HCT116 (cell line): Measurements from ENCODE around the gene KCMF1. TPM values are rescaled to one million over a fixed set of nuclear protein-coding genes. Genes with fewer than 3 reads are reported as not detected.

ENCODE experiments used
- ATAC-seq: fragments of 200-7000 bp; cut with Tn5 transposase; 2 replicates; pipeline ENCODE4 v1.9.1; 2020; ENCODE audit warnings: mild to moderate bottlenecking, moderate library complexity
- BruUV-seq: library from RNA; stranded (reverse); fragments of 400-500 nt; replicated peaks from 2 replicates; lab custom pipeline; 2021; lab: Mats Ljungman, UMichigan
- CTCF ChIA-PET: fragments of 300-600 bp; sonication (Branson Sonifier 250); formaldehyde crosslinking; loops from one replicate; lab custom pipeline; 2021; ENCODE audit warnings: antibody characterized with exemption; lab: Charles Lee
- POLR2A ChIA-PET: fragments of 300-600, 350-600 bp; sonication (Branson Sonifier 250); formaldehyde crosslinking; loops from one replicate; lab custom pipeline; 2021; ENCODE audit warnings: antibody characterized with exemption; lab: Charles Lee
- RAD21 ChIA-PET, 2 experiments: fragments of 300-600 bp; sonication (Branson Sonifier 250); formaldehyde crosslinking; loops; one replicate each; lab custom pipeline; 2023; ENCODE audit warnings: low total read pairs in 2 of 2; ENCODE audit not compliant: uncharacterized antibody in 2 of 2, unreplicated experiment in 2 of 2, low non-redundant PET in 1 of 2; lab: Charles Lee
- DNase-seq: peaks from one replicate; pipeline ENCODE4 v3.0.0-alpha.2; 2010; ENCODE audit warnings: low read depth, low spot score
- H2AFZ ChIP-seq: fragments of 200-600 bp; shearing (Covaris generic), sonication (generic); 2 replicates; pipeline ENCODE4 v1.6.1; 2017; ENCODE audit warnings: low read depth, mixed run types, mixed read lengths, antibody characterized with exemption, low read length; ENCODE audit not compliant: poor library complexity, severe bottlenecking
- H3K27ac ChIP-seq: 2 replicates; pipeline ENCODE4 v1.5.1; 2012; ENCODE audit warnings: low read depth, low read length
- H3K27me3 ChIP-seq: fragments of 200-600 bp; sonication (generic); 2 replicates; pipeline ENCODE4 v1.6.1; 2016; ENCODE audit warnings: mixed run types, low read length, mixed read lengths; ENCODE audit not compliant: insufficient read depth
- H3K36me3 ChIP-seq, 2 experiments: fragments of 200-500 bp in 1 of 2; fragments of 200-600 bp in 1 of 2; sonication (Bioruptor generic) in 1 of 2; sonication (generic) in 1 of 2; 2 replicates each; pipeline versions ENCODE4 v1.5.1 to v1.6.1; 2014 to 2016; ENCODE audit warnings: low read length in 2 of 2, inconsistent platforms in 1 of 2, mixed read lengths in 1 of 2, mixed run types in 1 of 2; ENCODE audit not compliant: insufficient read depth in 2 of 2, control insufficient read depth in 1 of 2
- H3K4me1 ChIP-seq, 2 experiments: fragments of 200-600 bp in 1 of 2; sonication (generic) in 1 of 2; 2 replicates each; pipeline versions ENCODE4 v1.5.1 to v1.6.1; 2012 to 2017; ENCODE audit warnings: low read length in 2 of 2, inconsistent platforms in 1 of 2, mild to moderate bottlenecking in 1 of 2, mixed read lengths in 1 of 2, mixed run types in 1 of 2, moderate library complexity in 1 of 2; ENCODE audit not compliant: insufficient read depth in 2 of 2, control insufficient read depth in 1 of 2
- H3K4me2 ChIP-seq: fragments of 200-600 bp; sonication (generic); 2 replicates; pipeline ENCODE4 v1.6.1; 2017; ENCODE audit warnings: mixed run types, low read length, mixed read lengths
- H3K4me3 ChIP-seq, 2 experiments: fragments of 200-600 bp in 1 of 2; sonication (generic) in 1 of 2; replicated peaks in 1 of 2; 2 replicates each; pipeline ENCODE4 v1.5.1; 2011 to 2016; ENCODE audit warnings: low read length in 2 of 2, control low read depth in 1 of 2, low read depth in 1 of 2, mild to moderate bottlenecking in 1 of 2, mixed read lengths in 1 of 2, mixed run types in 1 of 2
- H3K79me2 ChIP-seq: fragments of 200-600 bp; sonication (generic); 2 replicates; pipeline ENCODE4 v1.6.1; 2017; ENCODE audit warnings: mild to moderate bottlenecking, mixed run types, low read length, moderate library complexity, mixed read lengths; ENCODE audit not compliant: insufficient read depth
- H3K9ac ChIP-seq: fragments of 200-600 bp; sonication (generic); 2 replicates; pipeline ENCODE4 v1.6.1; 2016; ENCODE audit warnings: low read length, mixed read lengths
- H3K9me2 ChIP-seq: fragments of 200-600 bp; sonication (generic), shearing (Covaris generic); 2 replicates; pipeline ENCODE4 v1.6.1; 2017; ENCODE audit warnings: mixed run types, mild to moderate bottlenecking, moderate library complexity; ENCODE audit not compliant: insufficient read depth
- H3K9me3 ChIP-seq, 2 experiments: fragments of 200-500 bp in 1 of 2; fragments of 200-600 bp in 1 of 2; sonication (Bioruptor generic) in 1 of 2; sonication (generic) in 1 of 2; 2 replicates each; pipeline ENCODE4 v1.6.1; 2014 to 2017; ENCODE audit warnings: low read length in 2 of 2, mixed read lengths in 2 of 2, inconsistent platforms in 1 of 2, low read depth in 1 of 2, mild to moderate bottlenecking in 1 of 2, mixed run types in 1 of 2, moderate library complexity in 1 of 2; ENCODE audit not compliant: control insufficient read depth in 1 of 2, insufficient read depth in 1 of 2
- H4K20me1 ChIP-seq: fragments of 200-600 bp; sonication (generic), shearing (Covaris generic); 2 replicates; pipeline ENCODE4 v1.6.1; 2017; ENCODE audit warnings: mixed run types, mild to moderate bottlenecking, moderate library complexity; ENCODE audit not compliant: insufficient read depth
- ATF3 ChIP-seq: IDR thresholded peaks from 2 replicates; pipeline ENCODE4 v1.6.1; 2012
- CBX3 ChIP-seq: IDR thresholded peaks from 2 replicates; pipeline ENCODE4 v1.6.1; 2012; ENCODE audit warnings: low read depth
- CTCF ChIP-seq, 3 experiments: fragments of 200-600 bp in 1 of 3; sonication (generic) in 1 of 3; IDR thresholded peaks in 2 of 3; conservative IDR thresholded peaks in 1 of 3; 2 replicates each; pipeline ENCODE4 v1.5.1; 2012 to 2017; ENCODE audit warnings: low read depth in 2 of 3, low read length in 2 of 3, antibody characterized with exemption in 1 of 3, borderline replicate concordance in 1 of 3, control low read depth in 1 of 3, mild to moderate bottlenecking in 1 of 3, mixed read lengths in 1 of 3, mixed run types in 1 of 3, moderate library complexity in 1 of 3; ENCODE audit not compliant: insufficient read depth in 1 of 3
- ELF1 ChIP-seq: IDR thresholded peaks from 2 replicates; pipeline ENCODE4 v1.6.1; 2012; ENCODE audit warnings: low read depth, borderline replicate concordance
- FOSL1 ChIP-seq: IDR thresholded peaks from 2 replicates; pipeline ENCODE4 v1.6.1; 2012; ENCODE audit warnings: low read depth
- MAX ChIP-seq: IDR thresholded peaks from 2 replicates; pipeline ENCODE4 v1.6.1; 2012
- POLR2A ChIP-seq: IDR thresholded peaks from 2 replicates; pipeline ENCODE4 v1.7.0; 2011; ENCODE audit warnings: borderline replicate concordance; ENCODE audit not compliant: insufficient read depth, insufficient read length; ENCODE audit errors: extremely low read depth
- POLR2AphosphoS5 ChIP-seq: IDR thresholded peaks from 2 replicates; pipeline ENCODE4 v1.6.1; 2011; ENCODE audit warnings: mild to moderate bottlenecking, low read depth, low read length, moderate library complexity
- SIN3A ChIP-seq: IDR thresholded peaks from 2 replicates; pipeline ENCODE4 v1.6.1; 2012; ENCODE audit warnings: low read depth
- SP1 ChIP-seq: IDR thresholded peaks from 2 replicates; pipeline ENCODE4 v1.6.1; 2012; ENCODE audit warnings: low read depth
- SRF ChIP-seq: IDR thresholded peaks from 2 replicates; pipeline ENCODE4 v1.6.1; 2012; ENCODE audit warnings: low read depth
- TCF7L2 ChIP-seq: IDR thresholded peaks from 2 replicates; pipeline ENCODE4 v1.7.0; 2011; ENCODE audit warnings: borderline replicate concordance, inconsistent platforms; ENCODE audit not compliant: insufficient read depth, insufficient read length; ENCODE audit errors: extremely low read depth
- YY1 ChIP-seq: IDR thresholded peaks from 2 replicates; pipeline ENCODE4 v1.6.1; 2011; ENCODE audit warnings: low read length, low read depth, moderate library complexity, mild to moderate bottlenecking; ENCODE audit not compliant: insufficient replicate concordance; ENCODE audit errors: extremely low read depth
- ZBTB33 ChIP-seq: IDR thresholded peaks from 2 replicates; pipeline ENCODE4 v1.6.1; 2011; ENCODE audit warnings: mild to moderate bottlenecking, low read length, moderate library complexity; ENCODE audit not compliant: insufficient replicate concordance; ENCODE audit errors: extremely low read depth
- intact Hi-C: fragments of 100-400 bp; cut with micrococcal nuclease; formaldehyde crosslinking; loops from 2 replicates; pipeline ENCODE4 v1.10.0; 2022
- total RNA-seq: library from RNA; stranded (reverse); gene quantifications from one replicate; pipeline ENCODE4 v1.2.1, GENCODE V29; 2021; ENCODE audit not compliant: unreplicated experiment

The KCMF1 gene
- total RNA-seq, 1 experiment from 2014 or later, result 119 TPM

- intact Hi-C loops, result no loop called here
- no peak overlapping the region for H3K9ac ChIP-seq
- DNase-seq, result no peak
- H3K4me2 ChIP-seq, result no peak overlapping the region
- no peak overlapping the region for H3K27ac ChIP-seq
- TF ChIP-seq POLR2AphosphoS5 (no peak), ELF1 (no peak), CBX3 (no peak), TCF7L2 (no peak), SIN3A (no peak), ZBTB33 (no peak), MAX (no peak), YY1 (no peak), POLR2A (no peak), FOSL1 (no peak), SP1 (no peak), SRF (no peak), ATF3 (no peak), CTCF (IDR thresholded peaks at IDR 0.05 in 2 of 3, conservative IDR thresholded peaks at IDR 0.05 in 1 of 3; ENCODE audit: borderline replicate concordance in 1 of 3, insufficient read depth in 1 of 3, low read depth in 2 of 3, low read length in 2 of 3) (no peak)
- TF ChIP-seq, all 23 proteins: peak for 0
- RAD21 ChIA-PET, result no interaction called here
- H4K20me1 ChIP-seq, result no peaks in the 10 kb centered on the region; the same call in 1 of the 2 replicates
- H3K4me1 ChIP-seq, result no peaks in the 10 kb centered on the region
- CTCF ChIA-PET, result no interaction called here
- no peaks in the 10 kb centered on the region for H3K27me3 ChIP-seq
- no peaks in the 10 kb centered on the region for H3K9me3 ChIP-seq
- H3K79me2 ChIP-seq, result peaks cover 55% of the 10 kb centered on the region
- peaks cover 16 to 21% of the 10 kb centered on the region in 2 experiments; a peak in 3 of 4 replicates for H3K36me3 ChIP-seq
- no peak for ATAC-seq
- no peak overlapping the region for H2AFZ ChIP-seq
- BruUV-seq, result no TSS peak
- no peak overlapping the region for H3K4me3 ChIP-seq
- POLR2A ChIA-PET, result no interaction called here
- H3K9me2 ChIP-seq, result no peaks in the 10 kb centered on the region
Observed at GRCh38 chr2:85042330-85042729, 71.4 kb downstream of the KCMF1 start.
